Medulla oblongata (tissue), 1 donor: ENCODE data around the gene SPAG6.
"Not testable (repeated sequence)": the region's sequence is repeated elsewhere in the genome, so short reads cannot be mapped to it uniquely, and the experiment has no call there.

Source experiments
- DNase-seq: peaks from one replicate; pipeline ENCODE4 v3.0.0-alpha.2; 2015; ENCODE audit errors: extremely low spot score

Gene SPAG6

DNA sequence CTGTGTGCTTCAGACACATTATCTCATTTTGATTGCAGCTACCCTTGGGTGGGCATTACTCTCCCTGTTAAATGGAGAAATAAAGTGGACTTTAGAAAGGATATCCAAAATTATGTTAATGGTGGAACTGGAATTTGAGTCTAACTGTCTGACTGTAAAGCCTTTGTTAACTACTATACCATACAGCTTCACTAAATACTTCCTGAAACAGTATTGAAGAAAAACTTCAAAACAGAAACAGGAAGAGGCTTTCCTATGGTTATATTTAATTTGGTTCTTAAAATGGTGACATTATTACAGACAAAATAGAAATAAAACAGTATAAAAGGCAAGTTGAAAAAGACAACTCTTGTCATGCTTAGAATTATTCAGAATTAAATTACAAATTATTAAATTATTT lies 25.0 kb downstream of the SPAG6 start:
- no peak for DNase-seq

GRCh38 chr10:22372298-22372697 lies 27.0 kb downstream of the SPAG6 start:
- no peak for DNase-seq

DNA sequence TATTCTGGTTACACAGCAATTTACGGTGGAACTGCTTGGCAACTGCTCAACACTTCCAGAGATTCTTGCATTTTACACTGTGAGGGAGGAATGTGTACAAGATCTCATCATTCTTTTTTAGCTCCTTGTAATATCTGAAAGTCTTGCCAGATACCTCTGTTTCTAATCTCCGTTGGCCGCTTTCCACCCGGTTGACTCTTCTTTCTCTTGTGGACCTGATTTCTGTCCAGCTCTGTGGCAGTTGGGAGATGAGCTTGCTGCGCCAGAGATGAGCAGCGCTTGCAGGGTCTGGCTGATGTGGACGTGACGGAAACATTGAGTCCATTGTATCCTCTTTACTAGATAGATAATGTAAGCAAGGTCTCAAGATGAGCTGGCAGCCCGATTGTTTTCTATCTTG lies 27.6 kb downstream of the SPAG6 start:
- DNase-seq: no peak

GRCh38 chr10:22374489-22375126 lies 29.3 kb downstream of the SPAG6 start:
- DNase-seq: no peak

GRCh38 chr10:22379059-22379458 lies 33.8 kb downstream of the SPAG6 start:
- DNase-seq: no peak

DNA sequence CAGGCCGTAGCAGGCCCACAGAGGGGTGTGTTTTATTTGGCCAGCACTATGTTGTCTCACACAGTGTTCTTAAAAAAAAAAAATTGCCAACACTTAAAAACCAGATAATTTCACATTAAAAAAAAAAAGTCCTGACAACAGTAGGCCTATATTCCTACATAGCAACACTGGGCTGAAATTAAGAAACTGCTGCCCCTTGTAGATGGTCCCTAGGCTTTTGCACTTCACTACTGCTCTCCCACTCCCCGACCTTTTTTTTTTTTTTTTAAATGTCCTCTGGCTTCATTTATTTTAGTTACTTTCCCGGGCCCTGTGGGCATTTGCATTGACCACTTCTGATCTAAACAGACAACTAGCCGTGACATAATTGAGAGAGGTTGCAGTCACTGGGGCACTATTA lies 36.0 kb downstream of the SPAG6 start:
- DNase-seq: no peak

- peak; percentile 8 for DNase-seq
Observed at GRCh38 chr10:22386503-22386902, 41.2 kb downstream of the SPAG6 start.

DNA sequence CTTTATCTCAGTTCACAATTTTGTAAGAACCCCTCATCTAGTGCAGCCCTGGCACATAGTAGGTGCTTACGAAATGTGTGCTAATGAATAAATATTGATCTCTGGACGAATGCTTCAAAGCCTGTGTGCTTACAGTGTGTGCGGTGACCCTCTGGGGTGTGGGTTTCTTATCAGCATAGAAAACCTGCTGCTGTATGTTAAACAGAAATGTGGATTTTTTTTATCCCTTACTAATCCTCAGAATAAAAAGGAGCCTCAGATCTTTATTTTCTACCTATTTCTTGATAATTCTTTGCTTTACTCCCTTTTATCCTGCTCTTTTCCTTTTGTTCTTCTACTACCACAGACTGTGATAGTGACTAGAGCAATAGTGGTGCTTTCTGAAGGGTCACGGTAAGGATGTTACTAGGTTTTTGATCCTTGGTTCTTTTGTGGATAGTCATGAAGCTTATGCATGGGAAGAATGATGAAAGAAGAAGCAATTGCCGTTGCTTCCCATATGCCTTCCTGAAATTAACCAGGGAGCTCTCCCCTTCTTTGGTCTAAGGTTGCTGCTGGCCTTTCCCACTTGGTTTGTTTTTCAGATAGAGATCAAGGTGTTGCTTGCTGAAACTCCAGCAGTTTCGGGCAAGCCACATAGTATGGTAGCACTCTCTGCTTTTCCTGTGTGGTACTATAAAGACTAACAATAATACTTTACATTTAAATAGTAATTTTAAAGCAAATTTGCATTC lies 44.7 kb downstream of the SPAG6 start:
- DNase-seq: no peak

DNA sequence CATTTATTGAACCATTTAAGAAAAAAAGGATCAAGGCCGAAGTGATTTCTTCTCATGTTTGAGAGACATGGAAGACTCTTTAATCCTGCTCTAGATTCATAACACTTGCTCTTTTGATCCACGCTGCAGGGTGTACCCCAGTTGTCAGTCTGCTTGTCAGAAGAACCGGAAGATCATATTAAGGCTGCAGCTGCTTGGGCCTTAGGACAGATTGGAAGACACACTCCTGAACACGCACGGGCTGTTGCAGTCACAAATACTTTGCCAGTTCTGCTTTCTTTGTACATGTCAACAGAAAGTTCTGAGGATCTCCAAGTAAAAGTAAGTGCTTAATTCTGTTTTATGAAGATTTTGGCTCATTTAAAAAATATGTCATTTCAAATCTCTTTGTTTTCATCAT lies 46.3 kb downstream of the SPAG6 start:
- no peak for DNase-seq

DNA sequence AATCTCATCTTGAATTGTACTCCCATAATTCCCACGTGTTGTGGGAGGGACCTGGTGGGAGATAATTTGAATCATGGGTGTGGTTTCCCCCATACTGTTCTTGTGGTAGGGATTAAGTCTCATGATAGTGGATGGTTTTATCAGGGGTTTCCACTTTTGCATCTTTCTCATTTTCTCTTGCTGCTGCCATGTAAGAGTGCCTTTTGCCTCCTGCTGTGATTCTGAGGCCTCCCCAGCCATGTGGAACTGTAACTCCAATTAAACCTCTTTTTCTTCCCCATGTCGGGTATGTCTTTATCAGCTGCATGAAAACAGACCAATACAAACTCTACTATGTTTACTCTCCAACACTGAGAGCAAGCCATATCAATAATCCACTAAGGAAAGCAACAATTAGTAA lies 50.9 kb downstream of the SPAG6 start:
- not testable (repeated sequence) for DNase-seq

DNA sequence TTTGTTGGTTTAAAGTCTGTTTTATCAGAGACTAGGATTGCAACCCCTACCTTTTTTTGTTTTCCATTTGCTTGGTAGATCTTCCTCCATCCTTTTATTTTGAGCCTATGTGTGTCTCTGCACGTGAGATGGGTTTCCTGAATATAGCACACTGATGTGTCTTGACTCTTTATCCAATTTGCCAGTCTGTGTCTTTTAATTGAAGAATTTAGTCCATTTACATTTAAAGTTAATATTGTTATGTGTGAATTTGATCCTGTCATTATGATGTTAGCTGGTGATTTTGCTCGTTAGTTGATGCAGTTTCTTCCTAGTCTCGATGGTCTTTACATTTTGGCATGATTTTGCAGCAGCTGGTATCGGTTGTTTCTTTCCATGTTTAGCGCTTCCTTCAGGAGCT lies 61.6 kb downstream of the SPAG6 start:
- not testable (repeated sequence) for DNase-seq

- no peak for DNase-seq
Observed at GRCh38 chr10:22410394-22410793, 65.1 kb downstream of the SPAG6 start.

- no peak for DNase-seq
Observed at GRCh38 chr10:22410846-22411245, 65.5 kb downstream of the SPAG6 start.

DNA sequence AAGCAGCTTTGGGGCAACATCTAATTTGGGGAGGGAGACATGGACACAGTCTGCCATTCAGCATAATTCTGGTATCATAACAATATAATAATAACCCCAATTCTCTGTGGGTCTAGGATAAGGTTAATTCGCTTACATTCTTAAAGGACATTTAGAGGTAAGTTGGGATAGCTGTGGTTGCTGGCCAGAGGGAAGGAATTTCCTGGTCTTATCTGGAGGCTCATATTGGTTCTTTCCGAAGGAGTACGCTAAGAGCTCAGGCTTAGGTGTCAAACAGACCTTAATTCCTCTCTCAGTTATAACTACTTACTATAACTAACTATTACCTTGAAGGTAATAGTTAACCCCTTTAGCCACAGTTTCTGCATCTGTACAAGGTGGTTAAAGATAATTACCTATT lies 68.8 kb downstream of the SPAG6 start:
- no peak for DNase-seq

DNA sequence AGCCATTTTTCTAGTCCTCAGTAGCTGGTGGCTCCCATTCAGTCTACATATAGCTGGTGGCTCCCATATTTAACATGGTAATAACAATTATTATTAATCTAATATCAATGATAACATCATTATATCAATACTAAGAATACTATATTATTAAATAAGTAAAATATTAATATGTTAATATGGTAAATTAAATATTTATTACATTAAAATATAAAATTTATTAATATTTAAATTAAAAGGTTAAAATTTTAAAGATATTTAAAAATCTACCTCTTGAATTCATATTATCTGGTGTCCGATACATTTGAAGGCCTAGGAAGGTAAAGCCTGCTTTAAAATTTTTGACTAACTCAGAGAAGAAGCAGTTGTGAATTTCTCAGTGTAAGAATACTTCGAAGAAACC lies 69.8 kb downstream of the SPAG6 start:
- no peak for DNase-seq

DNA sequence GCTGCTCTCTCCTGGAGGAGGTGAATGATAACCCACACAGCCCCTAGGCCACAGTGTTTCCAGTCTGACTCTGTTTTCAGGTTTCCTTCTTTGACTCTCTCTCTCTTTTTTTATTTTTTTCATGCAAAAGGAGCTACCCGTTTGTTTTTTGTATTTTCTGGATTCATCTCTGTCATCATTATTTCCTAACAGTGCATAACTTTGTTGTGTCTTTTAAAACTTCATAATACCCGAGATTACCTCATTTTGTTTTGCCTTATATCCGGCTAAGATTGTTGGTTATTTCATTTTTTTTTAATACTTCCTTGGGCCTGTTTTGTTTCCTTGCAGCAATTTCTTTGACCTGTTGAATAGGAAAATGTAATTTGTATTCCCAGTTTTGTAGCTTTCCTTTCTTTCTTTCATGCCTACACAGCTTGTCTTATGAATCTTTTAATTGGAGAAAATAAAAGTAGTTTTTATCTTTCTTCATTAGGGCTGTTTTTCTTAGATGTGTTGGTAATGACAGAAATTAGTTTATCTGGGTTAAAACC lies 72.5 kb downstream of the SPAG6 start:
- no peak for DNase-seq

- no peak for DNase-seq
Observed at GRCh38 chr10:22420787-22421517, 75.7 kb downstream of the SPAG6 start.

- no peak for DNase-seq
Observed at GRCh38 chr10:22426653-22427052, 81.4 kb downstream of the SPAG6 start.

GRCh38 chr10:22427101-22427500 lies 81.8 kb downstream of the SPAG6 start:
- DNase-seq: no peak

- no peak for DNase-seq
Observed at GRCh38 chr10:22427890-22428571, 82.7 kb downstream of the SPAG6 start.

DNA sequence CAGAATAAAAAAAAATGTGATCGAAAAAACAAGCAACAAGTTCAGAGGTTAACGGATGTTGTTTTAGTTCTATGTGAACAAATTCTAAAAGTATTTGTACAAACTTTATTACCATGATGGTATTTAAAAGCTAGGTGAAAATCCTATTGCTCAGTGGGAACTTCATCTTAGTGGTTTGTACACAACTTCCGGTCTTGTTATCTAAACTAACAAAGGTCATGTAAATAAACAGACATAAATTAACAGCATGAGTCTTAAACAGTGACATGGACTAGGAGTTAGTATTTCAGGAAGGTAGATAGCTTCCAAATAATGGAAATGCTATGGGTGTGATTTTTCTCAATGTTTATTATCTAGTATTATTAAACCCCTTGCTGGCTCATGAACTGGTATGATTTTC lies 83.8 kb downstream of the SPAG6 start:
- no peak for DNase-seq

DNA sequence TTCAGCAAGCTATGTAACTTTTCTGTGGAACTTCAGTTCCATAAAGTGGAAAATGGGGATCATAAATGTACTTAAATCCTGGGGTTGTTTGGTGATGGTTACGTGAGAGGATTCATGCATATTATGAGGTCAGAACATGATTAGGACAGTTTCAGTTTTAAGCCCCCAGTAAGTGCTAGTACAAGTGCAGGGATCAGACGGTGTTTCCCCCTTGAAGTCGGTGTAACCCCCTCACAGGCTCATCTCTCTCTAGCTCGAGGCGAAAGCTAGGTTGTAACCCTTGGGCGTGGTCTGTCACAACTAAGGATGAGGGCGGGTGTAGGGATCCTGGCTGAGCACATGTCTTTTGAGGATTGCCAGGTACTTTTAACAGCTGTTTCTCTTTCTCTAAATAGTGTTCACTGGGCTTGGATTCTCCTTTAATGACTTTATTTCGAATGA lies 84.7 kb downstream of the SPAG6 start:
- DNase-seq: no peak
